A549 (cell line): Measurements from ENCODE around the gene SLC49A3. TPM values are rescaled to one million over a fixed set of nuclear protein-coding genes. Genes with fewer than 3 reads are reported as not detected.

Source experiments
- ATAC-seq, 2 experiments: fragments of 200-7000 bp in 1 of 2; fragments of >200 bp in 1 of 2; cut with Nextera tagmentation in 1 of 2; cut with Tn5 transposase in 1 of 2; 3 replicates each; pipeline versions ENCODE4 v1.8.0 to v1.9.1; 2018 to 2020; ENCODE audit warnings: mild to moderate bottlenecking in 1 of 2, moderate library complexity in 1 of 2
- CTCF ChIA-PET: fragments of 300-600 bp; sonication (Branson Sonifier 250); formaldehyde crosslinking; extraction: SDS; loops from one replicate; lab custom pipeline; 2021; ENCODE audit warnings: antibody characterized with exemption, inconsistent platforms; lab: Yijun Ruan, JAX
- POLR2A ChIA-PET: fragments of 350-600 bp; formaldehyde crosslinking; extraction: SDS; loops from one replicate; lab custom pipeline; 2021; ENCODE audit warnings: antibody characterized with exemption, inconsistent platforms; lab: Yijun Ruan, JAX
- DNase-seq, 2 experiments: peaks; one replicate each; pipeline versions ENCODE4 v3.0.0 to v3.0.0-alpha.2; 2011 to 2016; ENCODE audit warnings: low read depth in 1 of 2, low spot score in 1 of 2
- FAIRE-seq: peaks from 2 replicates; lab custom pipeline; 2011; peaks lifted over from hg19 to GRCh38; lab: Jason Lieb, UNC
- H3K27ac ChIP-seq, 2 experiments: fragments of >200 bp; sonication (Bioruptor Twin); formaldehyde crosslinking; 3 replicates each; pipeline ENCODE4 v1.5.1; 2016 to 2017
- H3K4me1 ChIP-seq: fragments of >200 bp; sonication (Bioruptor Twin); formaldehyde crosslinking; 3 replicates; pipeline ENCODE4 v1.6.1; 2016
- H3K4me2 ChIP-seq: fragments of >200 bp; sonication (Bioruptor Twin); formaldehyde crosslinking; 3 replicates; pipeline ENCODE4 v1.6.1; 2016
- H3K4me3 ChIP-seq: fragments of >200 bp; sonication (Bioruptor Twin); formaldehyde crosslinking; 3 replicates; pipeline ENCODE4 v1.5.1; 2016
- H3K9me3 ChIP-seq: fragments of >200 bp; sonication (Bioruptor Twin); formaldehyde crosslinking; 3 replicates; pipeline ENCODE4 v1.6.1; 2016
- BCL3 ChIP-seq: fragments of >200 bp; sonication (Bioruptor Twin); formaldehyde crosslinking; IDR thresholded peaks from 3 replicates; pipeline ENCODE4 v1.6.1; 2016
- CBX8 ChIP-seq: fragments of 200-600 bp; sonication (generic); IDR thresholded peaks from 2 replicates; pipeline ENCODE4 v1.6.1; 2016
- CTCF ChIP-seq: fragments of >200 bp; sonication (Bioruptor Twin); formaldehyde crosslinking; IDR thresholded peaks from 3 replicates; pipeline ENCODE4 v1.5.1; 2016
- HEYL ChIP-seq: fragments of 250-450 bp; sonication (Bioruptor Pico); IDR thresholded peaks from 2 replicates; pipeline ENCODE4 v1.8.0; 2021; ENCODE audit warnings: mild to moderate bottlenecking, moderate library complexity
- HMGXB4 ChIP-seq: fragments of 250-450 bp; sonication (Bioruptor Pico); IDR thresholded peaks from 2 replicates; pipeline ENCODE4 v1.5.0; 2021; ENCODE audit warnings: mild to moderate bottlenecking, moderate library complexity, borderline replicate concordance
- HOXB13 ChIP-seq: fragments of 250-450 bp; sonication (Bioruptor Pico); IDR thresholded peaks from 2 replicates; pipeline ENCODE4 v1.5.0; 2020; ENCODE audit warnings: low read depth, mild to moderate bottlenecking, moderate library complexity
- NPAS2 ChIP-seq: fragments of 250-450 bp; sonication (Bioruptor Pico); IDR thresholded peaks from 2 replicates; pipeline ENCODE4 v1.8.0; 2022; ENCODE audit warnings: mild to moderate bottlenecking, moderate library complexity, borderline replicate concordance
- NR3C1 ChIP-seq: fragments of >200 bp; sonication (Bioruptor Twin); formaldehyde crosslinking; IDR thresholded peaks from 3 replicates; pipeline ENCODE4 v1.6.1; 2017
- PBX3 ChIP-seq: IDR thresholded peaks from 2 replicates; pipeline ENCODE4 v1.6.1; 2012
- RAD21 ChIP-seq, 2 experiments: fragments of >200 bp in 1 of 2; sonication (Bioruptor Twin) in 1 of 2; formaldehyde crosslinking in 1 of 2; IDR thresholded peaks in 1 of 2; conservative IDR thresholded peaks in 1 of 2; 2 replicates in 1 of 2; 3 replicates in 1 of 2; pipeline ENCODE4 v1.6.1; 2012 to 2018; ENCODE audit warnings: inconsistent platforms in 1 of 2
- RCOR1 ChIP-seq: fragments of 150-350 bp; IDR thresholded peaks from 2 replicates; pipeline ENCODE4 v1.6.1; 2014; ENCODE audit warnings: antibody characterized with exemption, low read length, low read depth
- SREBF2 ChIP-seq: fragments of 450-650 bp; IDR thresholded peaks from 2 replicates; pipeline ENCODE4 v1.6.1; 2014; ENCODE audit warnings: mild to moderate bottlenecking, moderate library complexity
- TFCP2L1 ChIP-seq: fragments of 250-450 bp; sonication (Bioruptor Pico); IDR thresholded peaks from 2 replicates; pipeline ENCODE4 v1.5.0; 2021; ENCODE audit warnings: mild to moderate bottlenecking
- USF2 ChIP-seq: fragments of 450-650 bp; IDR thresholded peaks from 2 replicates; pipeline ENCODE4 v1.6.1; 2014; ENCODE audit warnings: antibody characterized with exemption
- ZSCAN20 ChIP-seq: fragments of 250-450 bp; sonication (Bioruptor Pico); IDR thresholded peaks from 2 replicates; pipeline ENCODE4 v1.8.0; 2022; ENCODE audit warnings: mild to moderate bottlenecking, moderate library complexity
- WGBS: methylation state at CpG from one replicate; pipeline ENCODE4 v1.1.6; 2017; ENCODE audit errors: missing lambda C conversion rate; 5-methylcytosine and 5-hydroxymethylcytosine counted together
- polyA plus RNA-seq, 4 experiments: library from polyadenylated mRNA; depleted of rRNA in 3 of 4; stranded (reverse); fragments of >200 nt; fragmentation: RNase III in 1 of 4; extraction: RNeasy Plus Mini Kit Qiagen cat#74134 plus additional on column Dnase treatment in 1 of 4; gene quantifications; 2 replicates in 3 of 4; 3 replicates in 1 of 4; pipeline ENCODE4 v1.2.3, GENCODE V29; 2011 to 2017
- TF ChIP-seq, protein P1 (sequence below): fragments of 150-350 bp; IDR thresholded peaks from 2 replicates; pipeline ENCODE4 v1.6.1; 2014; ENCODE audit warnings: low read depth, mild to moderate bottlenecking, low read length
- TF ChIP-seq, protein P2 (sequence below): IDR thresholded peaks from 2 replicates; pipeline ENCODE4 v1.6.1; 2012; ENCODE audit warnings: low read depth, borderline replicate concordance

Gene SLC49A3
- polyA plus RNA-seq, 2 of the 4 experiments (the other 2 are of a cell fraction) = 0.05 to 0.12 TPM

GRCh38 chr4:702618-703048 lies 13.7 kb upstream of the SLC49A3 start:
- no peak overlapping the region for H3K27ac ChIP-seq
- no peak for DNase-seq
- TF ChIP-seq BCL3 (no peak), NPAS2 (CRISPR knock-in tag) (no peak), PBX3 (no peak), SREBF2 (no peak), NR3C1 (no peak), USF2 (no peak), CBX8 (no peak), ZSCAN20 (CRISPR knock-in tag) (no peak), HEYL (CRISPR knock-in tag) (no peak), HOXB13 (CRISPR knock-in tag) (no peak), CTCF (no peak), RCOR1 (no peak), HMGXB4 (CRISPR knock-in tag) (no peak), RAD21 (conservative IDR thresholded peaks at IDR 0.05 in 1 of 2, IDR thresholded peaks at IDR 0.05 in 1 of 2) (no peak), TFCP2L1 (CRISPR knock-in tag) (no peak)
- TF ChIP-seq, protein P1, sequence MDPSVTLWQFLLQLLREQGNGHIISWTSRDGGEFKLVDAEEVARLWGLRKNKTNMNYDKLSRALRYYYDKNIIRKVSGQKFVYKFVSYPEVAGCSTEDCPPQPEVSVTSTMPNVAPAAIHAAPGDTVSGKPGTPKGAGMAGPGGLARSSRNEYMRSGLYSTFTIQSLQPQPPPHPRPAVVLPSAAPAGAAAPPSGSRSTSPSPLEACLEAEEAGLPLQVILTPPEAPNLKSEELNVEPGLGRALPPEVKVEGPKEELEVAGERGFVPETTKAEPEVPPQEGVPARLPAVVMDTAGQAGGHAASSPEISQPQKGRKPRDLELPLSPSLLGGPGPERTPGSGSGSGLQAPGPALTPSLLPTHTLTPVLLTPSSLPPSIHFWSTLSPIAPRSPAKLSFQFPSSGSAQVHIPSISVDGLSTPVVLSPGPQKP = no peak
- TF ChIP-seq, protein P2, sequence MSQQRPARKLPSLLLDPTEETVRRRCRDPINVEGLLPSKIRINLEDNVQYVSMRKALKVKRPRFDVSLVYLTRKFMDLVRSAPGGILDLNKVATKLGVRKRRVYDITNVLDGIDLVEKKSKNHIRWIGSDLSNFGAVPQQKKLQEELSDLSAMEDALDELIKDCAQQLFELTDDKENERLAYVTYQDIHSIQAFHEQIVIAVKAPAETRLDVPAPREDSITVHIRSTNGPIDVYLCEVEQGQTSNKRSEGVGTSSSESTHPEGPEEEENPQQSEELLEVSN = no peak
- ChIA-PET POLR2A (no interaction called here), CTCF (no interaction called here)
- H3K4me3 ChIP-seq = no peak overlapping the region
- H3K9me3 ChIP-seq = no peaks in the 10 kb centered on the region
- no peak for FAIRE-seq
- ATAC-seq = no peak
- WGBS = 80% methylated on average over 7 of the region's 7 CpGs
- H3K4me2 ChIP-seq = no peak overlapping the region
- H3K4me1 ChIP-seq = peaks cover 8% of the 10 kb centered on the region; the same call in 2 of the 3 replicates
